GM19468 (cell line): ENCODE data around the gene SDF4.

Experiments
- ATAC-seq: cut with Tn5 transposase; IDR thresholded peaks from one replicate; pipeline ENCODE4 v1.9.1; 2021; ENCODE audit warnings: mild to moderate bottlenecking, moderate library complexity, moderate number of reproducible peaks; ENCODE audit not compliant: unreplicated experiment; ENCODE audit errors: extremely low read depth

The SDF4 gene

GRCh38 chr1:1216770-1217620 is 14.8 kb downstream of the SDF4 start:
- no peak for ATAC-seq

GRCh38 chr1:1215881-1216605 is 15.8 kb downstream of the SDF4 start:
- ATAC-seq, result no peak

GRCh38 chr1:1215080-1215676 is 16.6 kb downstream of the SDF4 start:
- no peak for ATAC-seq

GRCh38 chr1:1213345-1214265 is 18.2 kb downstream of the SDF4 start, which contains the start of gene TNFRSF4:
Gene TNFRSF4, minus strand, starts transcription at chr1:1214153. Its CDS starts 26 bp downstream, at chr1:1214127.
- no peak for ATAC-seq

DNA sequence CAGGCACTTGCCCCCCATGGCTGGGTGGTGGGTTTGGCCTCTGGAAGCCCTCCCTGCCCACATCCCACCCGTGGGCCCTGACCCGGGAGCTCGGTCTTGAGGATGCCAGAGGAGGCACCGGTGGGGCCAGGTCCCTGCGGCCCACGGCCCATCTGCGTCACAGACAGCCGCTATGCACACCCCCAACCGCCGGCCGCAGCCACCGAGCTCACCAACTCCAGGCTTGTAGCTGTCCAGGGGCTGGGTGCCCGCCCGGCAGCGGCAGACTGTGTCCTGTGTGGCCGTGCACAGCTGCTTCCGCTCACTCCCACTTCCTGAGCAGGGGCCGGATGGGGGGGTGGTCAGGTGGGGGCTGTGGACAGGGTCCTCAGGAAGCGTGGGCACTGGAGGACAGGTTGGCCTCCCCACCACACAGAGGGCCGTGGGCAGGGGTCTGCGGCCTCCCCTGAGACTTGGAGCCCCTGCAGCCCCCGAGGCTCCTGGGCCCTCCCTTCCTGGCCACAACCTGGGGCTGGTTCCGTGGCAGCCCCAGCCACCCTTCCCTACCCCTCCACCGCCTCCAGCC is 18.9 kb downstream of the SDF4 start:
- no peak for ATAC-seq

DNA sequence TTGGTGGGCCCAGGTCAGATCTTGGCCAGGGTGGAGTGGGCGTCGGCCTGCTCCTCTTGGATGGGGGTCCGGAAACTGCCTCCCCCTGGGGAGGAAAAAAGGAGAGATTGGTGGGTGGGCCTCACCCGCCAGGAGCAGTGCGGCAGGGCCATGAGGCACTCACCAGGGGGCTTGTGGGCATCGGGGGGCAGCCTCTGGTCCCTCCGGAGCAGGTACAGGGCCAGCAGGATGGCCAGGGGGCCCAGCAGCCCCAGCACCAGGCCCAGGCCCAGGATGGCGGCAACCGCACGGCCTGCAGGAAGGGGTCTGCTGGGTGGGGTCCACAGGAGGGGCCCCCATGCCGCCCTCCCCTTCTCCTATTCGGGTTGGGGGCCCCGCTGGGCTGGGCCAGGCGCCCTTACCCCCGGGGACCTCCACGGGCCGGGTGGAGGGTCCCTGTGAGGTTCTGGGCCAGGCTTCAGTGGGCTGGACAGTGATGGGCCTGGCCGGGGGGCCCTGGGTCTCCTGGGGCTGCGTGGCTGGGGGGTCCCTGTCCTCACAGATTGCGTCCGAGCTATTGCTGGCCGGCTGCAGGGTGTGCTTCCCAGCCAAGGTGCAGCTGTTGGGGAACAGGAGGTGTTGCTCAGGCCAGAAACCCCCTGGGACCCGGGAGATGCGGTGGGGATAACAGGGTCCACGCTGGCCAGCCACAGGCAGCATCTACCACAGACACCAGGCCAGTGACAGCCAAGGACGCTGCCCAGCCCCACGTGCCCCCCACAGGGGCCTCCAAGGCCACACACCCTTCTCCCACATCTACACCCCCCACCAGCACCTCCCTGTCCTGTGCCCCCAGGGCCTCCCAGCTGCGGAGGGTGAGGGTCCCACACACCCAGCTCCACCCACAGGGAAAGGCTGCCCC is 20.0 kb downstream of the SDF4 start:
- no peak for ATAC-seq

DNA sequence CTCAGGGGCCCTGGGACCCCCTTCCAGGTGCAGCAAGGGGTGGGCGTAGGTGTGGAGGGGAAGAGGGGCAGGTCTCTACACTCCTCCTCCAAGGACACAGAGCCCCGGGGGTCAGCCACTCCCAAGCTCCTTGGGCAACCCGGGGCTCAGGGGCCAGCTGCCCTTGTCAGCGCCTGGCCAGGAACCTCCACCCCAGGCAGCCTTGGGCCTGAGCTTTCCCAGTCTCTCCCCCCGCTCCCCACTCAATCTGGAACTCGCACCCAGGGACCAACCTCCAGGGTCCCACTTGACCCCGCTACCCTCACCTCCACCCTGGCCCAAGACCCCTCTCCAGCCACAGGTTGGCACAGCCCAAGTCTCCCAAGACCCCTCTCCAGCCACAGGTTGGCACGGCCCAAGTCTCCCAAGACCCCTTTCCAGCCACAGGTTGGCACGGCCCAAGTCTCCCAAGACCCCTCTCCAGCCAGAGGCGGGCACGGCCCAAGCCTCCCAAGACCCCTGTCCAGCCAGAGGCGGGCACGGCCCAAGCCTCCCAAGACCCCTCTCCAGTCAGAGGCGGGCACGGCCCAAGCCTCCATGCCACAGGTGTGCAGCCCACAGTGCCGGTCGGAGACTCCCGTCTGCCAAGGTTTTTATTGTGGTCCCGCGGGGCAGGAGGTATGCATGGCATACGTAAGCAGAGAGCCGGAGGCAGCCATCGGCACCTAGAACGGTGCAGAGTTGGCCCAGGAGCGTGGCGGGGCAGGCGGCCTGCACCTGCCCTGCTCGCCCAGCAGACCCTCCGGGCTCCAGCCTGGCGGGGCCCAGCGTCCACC is 20.9 kb downstream of the SDF4 start:
- no peak for ATAC-seq

- ATAC-seq, result no peak
These were observed 22.9 kb downstream of the SDF4 start for GRCh38 chr1:1208713-1209433.

GRCh38 chr1:1207571-1207892 is 24.3 kb downstream of the SDF4 start:
- ATAC-seq, result no peak

- no peak for ATAC-seq
These were observed 24.8 kb downstream of the SDF4 start for GRCh38 chr1:1206966-1207531.

GRCh38 chr1:1206376-1206965 is 25.3 kb downstream of the SDF4 start, which contains the start of gene TNFRSF18:
Gene TNFRSF18, minus strand, starts transcription at chr1:1206592. Its CDS starts 21 bp downstream, at chr1:1206571.
- ATAC-seq, result no peak

DNA sequence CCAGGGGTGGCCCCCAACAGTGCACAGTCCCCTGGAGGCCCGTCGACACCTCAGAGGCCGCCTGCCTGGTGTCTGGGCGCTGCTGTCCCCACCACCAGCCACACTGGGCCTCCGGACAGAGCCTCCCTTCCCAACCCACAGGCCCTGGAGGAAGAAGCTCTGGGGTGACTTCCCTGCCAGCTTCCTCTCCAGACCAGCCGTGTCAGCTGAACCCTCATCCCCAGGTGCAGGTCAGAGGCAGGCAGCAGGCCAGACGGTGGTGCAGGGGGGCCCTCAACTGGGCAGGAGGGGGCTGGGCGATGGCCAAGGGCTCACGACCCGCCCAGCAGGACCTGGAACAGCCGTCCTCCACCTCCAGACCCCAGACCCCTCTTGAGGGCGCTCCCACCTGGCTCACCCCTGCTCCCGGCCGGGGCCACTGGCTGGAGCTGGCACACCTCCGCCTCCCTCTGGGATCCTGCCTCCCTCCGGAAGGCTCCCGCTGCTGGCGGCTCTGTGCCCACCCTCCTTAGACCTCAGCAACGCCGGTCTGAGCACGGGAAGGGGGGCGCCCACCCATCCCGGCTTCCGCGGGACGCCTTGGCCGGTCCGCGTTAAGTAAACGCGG is 25.9 kb downstream of the SDF4 start:
- no peak for ATAC-seq

- no peak for ATAC-seq
These were observed 26.6 kb downstream of the SDF4 start for GRCh38 chr1:1204998-1205768.

DNA sequence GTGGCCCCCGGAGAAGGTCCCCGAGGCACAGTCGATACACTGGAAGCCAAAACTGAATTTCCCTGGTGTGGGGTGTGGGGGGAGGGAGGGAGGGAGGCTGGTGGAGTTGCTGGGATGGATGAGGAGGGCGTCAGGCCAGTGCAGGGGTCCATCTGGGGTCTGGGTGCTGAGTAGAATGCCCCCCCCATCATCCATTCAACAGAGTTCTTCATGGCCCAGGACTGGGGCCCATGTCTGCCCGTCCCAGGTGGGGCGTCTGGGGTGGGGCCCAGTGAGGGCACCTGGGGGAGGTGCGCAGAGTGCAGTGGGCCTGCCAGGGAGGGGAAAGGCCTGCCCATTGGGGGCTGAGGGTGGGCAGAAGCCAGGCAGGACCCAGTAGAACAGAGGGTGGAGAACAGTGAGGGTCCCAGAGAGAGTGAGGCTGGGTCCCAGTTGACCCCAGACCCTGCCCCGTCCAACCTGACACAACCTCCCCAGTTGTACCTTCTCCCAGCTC is 27.3 kb downstream of the SDF4 start:
- no peak for ATAC-seq
